ENCODE results near the gene NOX3. TPM values are rescaled to one million over a fixed set of nuclear protein-coding genes. Genes with fewer than 3 reads are reported as not detected.

The NOX3 gene
- total and polyA plus RNA-seq, 10 donors, result 0.03 TPM; not detected in 8

DNA sequence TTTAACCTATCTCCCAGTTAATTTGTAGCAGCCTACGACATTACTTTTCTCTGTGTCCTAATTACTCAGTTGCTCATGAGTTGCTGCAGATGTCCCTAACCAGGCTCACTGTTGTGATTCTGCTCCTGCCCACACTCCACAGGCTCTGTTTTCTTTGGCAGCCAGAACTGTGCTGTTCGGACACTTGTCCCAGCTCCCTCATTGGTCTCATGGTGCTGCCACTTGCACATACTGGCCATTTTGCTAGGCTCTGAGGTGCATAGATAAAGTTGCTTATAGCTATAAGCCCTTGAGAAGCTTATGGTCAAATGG lies 55.0 kb downstream of the NOX3 start:
- no peaks in the 10 kb centered on the region for H3K27me3 ChIP-seq (replicated peaks in 1 of 7)
- no peaks in the 10 kb centered on the region for H3K4me1 ChIP-seq
- H3K27ac ChIP-seq, result no peak overlapping the region
- no peak overlapping the region for H3K4me3 ChIP-seq
- no peak for DNase-seq
- H3K9me3 ChIP-seq, result no peaks in the 10 kb centered on the region
- no peak for TF ChIP-seq POLR2AphosphoS5 (IDR thresholded peaks at IDR 0.05)
- TF ChIP-seq POLR2A (IDR thresholded peaks at IDR 0.05), result no peak
- TF ChIP-seq, protein P1, sequence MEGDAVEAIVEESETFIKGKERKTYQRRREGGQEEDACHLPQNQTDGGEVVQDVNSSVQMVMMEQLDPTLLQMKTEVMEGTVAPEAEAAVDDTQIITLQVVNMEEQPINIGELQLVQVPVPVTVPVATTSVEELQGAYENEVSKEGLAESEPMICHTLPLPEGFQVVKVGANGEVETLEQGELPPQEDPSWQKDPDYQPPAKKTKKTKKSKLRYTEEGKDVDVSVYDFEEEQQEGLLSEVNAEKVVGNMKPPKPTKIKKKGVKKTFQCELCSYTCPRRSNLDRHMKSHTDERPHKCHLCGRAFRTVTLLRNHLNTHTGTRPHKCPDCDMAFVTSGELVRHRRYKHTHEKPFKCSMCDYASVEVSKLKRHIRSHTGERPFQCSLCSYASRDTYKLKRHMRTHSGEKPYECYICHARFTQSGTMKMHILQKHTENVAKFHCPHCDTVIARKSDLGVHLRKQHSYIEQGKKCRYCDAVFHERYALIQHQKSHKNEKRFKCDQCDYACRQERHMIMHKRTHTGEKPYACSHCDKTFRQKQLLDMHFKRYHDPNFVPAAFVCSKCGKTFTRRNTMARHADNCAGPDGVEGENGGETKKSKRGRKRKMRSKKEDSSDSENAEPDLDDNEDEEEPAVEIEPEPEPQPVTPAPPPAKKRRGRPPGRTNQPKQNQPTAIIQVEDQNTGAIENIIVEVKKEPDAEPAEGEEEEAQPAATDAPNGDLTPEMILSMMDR (IDR thresholded peaks at IDR 0.05 in 8 of 11, conservative IDR thresholded peaks at IDR 0.05 in 3 of 11), result no peak
- H3K36me3 ChIP-seq, result no peaks in the 10 kb centered on the region
- intact Hi-C loops (cut with DNase I; ENCODE audit: low total_unique reads), result no loop called here
- WGBS, 5 donors, result 83 to 100% (median 93%) methylated on average over 2 of the region's 2 CpGs

DNA sequence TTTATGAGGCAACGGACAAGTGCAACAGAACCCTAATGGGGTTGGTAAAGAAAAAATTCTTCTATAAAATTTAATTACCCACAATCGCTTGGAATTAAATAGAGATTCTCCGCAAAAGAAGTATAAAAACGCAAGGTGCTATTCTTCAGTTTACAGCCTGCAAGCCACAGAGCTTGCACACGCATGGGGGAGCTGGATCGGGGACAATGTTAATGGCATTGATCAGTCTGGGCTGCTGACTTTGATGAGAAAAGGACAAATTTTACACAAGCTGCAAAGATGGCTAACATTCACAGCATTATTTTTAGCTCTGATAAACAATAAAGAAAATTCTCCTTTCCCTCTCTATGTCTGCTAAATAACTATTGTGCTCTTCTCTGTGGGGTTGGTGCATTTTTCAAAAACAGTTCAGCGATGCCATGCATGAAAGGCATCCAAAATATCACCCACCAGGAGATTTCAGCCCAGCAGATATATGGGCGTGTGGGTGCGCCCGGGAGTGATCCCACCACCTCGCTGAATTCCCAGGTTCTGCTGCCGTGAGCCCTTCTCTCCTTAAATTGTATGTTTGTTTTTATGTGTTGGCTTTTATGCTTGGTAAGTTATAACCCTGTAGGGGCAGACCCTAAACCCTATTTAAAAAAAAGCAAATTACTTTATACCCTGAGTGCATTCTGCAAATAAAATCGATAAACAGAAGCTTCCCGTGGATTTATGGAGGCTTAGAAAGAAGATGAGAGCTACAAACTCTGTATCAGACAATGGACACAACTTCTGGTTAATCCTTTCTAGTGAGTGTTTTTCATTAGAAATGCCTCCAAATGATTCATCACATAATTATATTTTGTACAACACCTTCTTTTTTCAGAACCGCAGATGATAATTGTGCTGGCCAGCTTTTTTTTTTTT lies 55.6 kb downstream of the NOX3 start:
- Histone ChIP-seq H3K9me3 (no peaks in the 10 kb centered on the region), H3K4me3 (no peak overlapping the region), H3K4me1 (no peaks in the 10 kb centered on the region), H3K36me3 (no peaks in the 10 kb centered on the region), H3K27me3 (replicated peaks in 1 of 7) (no peaks in the 10 kb centered on the region), H3K27ac (no peak overlapping the region)
- TF ChIP-seq POLR2A (IDR thresholded peaks at IDR 0.05) (no peak), POLR2AphosphoS5 (IDR thresholded peaks at IDR 0.05) (no peak)
- TF ChIP-seq, protein P1 (IDR thresholded peaks at IDR 0.05 in 8 of 11, conservative IDR thresholded peaks at IDR 0.05 in 3 of 11), result no peak
- 88 to 93% (median 89%) methylated on average over 15 of the region's 15 CpGs for WGBS, 5 donors
- no peak for DNase-seq
- intact Hi-C loops (cut with DNase I; ENCODE audit: low total_unique reads), result no loop called here

DNA sequence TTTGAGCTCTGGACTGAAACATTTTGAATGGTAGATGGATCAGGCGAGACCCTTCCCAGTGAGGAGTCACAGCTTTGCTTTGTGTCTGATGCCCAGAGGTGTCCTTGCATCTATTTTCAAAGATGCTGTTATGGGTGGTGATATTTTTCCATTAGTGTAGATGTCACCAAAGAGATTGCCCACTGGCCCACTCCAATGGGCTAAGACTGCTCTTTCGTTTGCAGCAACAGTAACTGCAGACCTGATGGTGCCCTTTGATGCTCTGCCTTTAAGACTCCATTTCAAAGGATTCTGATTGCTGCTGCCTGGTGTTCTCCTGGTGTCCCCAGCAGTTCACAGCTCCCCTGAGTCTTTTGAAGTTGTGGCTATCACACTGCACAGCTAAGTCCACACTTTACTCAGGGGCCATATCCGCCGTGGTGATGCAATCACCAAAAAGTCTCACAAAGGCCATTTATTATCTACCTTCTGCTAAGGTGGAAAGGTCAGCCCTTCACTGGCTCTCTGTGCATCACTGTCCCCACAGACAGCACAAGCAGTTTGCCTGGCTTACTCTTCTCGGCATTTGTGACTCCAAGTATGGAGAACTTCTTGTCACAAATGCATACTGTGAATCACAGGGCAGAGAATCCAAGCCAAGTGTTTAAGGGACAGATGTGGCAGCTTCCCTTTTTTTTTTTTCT lies 56.4 kb downstream of the NOX3 start:
- intact Hi-C loops (cut with DNase I; ENCODE audit: low total_unique reads), result no loop called here
- TF ChIP-seq, protein P1 (IDR thresholded peaks at IDR 0.05 in 8 of 11, conservative IDR thresholded peaks at IDR 0.05 in 3 of 11), result no peak
- no peak for TF ChIP-seq POLR2AphosphoS5 (IDR thresholded peaks at IDR 0.05)
- TF ChIP-seq POLR2A (IDR thresholded peaks at IDR 0.05), result no peak
- Histone ChIP-seq H3K36me3 (no peaks in the 10 kb centered on the region), H3K9me3 (no peaks in the 10 kb centered on the region), H3K4me1 (no peaks in the 10 kb centered on the region), H3K4me3 (no peak overlapping the region), H3K27ac (no peak overlapping the region), H3K27me3 (replicated peaks in 1 of 7) (no peaks in the 10 kb centered on the region)
- 68 to 81% (median 75%) methylated on average over 5 of the region's 5 CpGs for WGBS, 5 donors
- no peak for DNase-seq

DNA sequence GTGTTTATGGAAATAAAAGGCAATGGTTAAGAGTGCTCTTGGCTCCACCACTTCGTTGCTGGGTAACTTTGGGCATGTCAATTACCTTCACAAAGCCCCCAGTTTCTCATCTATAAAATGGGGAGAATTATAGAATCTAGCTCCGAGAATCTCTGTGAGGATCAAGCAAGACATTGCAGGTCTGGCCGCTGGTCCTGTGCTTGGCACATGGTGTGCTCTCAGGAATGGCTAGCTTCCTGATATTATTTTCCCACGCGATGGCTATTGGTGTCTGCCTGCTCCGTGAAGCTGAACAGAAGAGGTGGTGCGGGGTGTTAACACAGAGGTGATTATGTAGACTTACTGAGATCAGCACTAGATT lies 57.0 kb downstream of the NOX3 start:
- TF ChIP-seq POLR2A (IDR thresholded peaks at IDR 0.05) (no peak), POLR2AphosphoS5 (IDR thresholded peaks at IDR 0.05) (no peak)
- TF ChIP-seq, protein P1 (IDR thresholded peaks at IDR 0.05 in 8 of 11, conservative IDR thresholded peaks at IDR 0.05 in 3 of 11), result no peak
- H3K36me3 ChIP-seq, result no peaks in the 10 kb centered on the region
- H3K4me3 ChIP-seq, result no peak overlapping the region
- H3K4me1 ChIP-seq, result no peaks in the 10 kb centered on the region
- no peaks in the 10 kb centered on the region for H3K9me3 ChIP-seq
- H3K27ac ChIP-seq, result no peak overlapping the region
- DNase-seq, result no peak
- H3K27me3 ChIP-seq (replicated peaks in 1 of 7), result no peaks in the 10 kb centered on the region
- intact Hi-C loops (cut with DNase I; ENCODE audit: low total_unique reads), result no loop called here
- 88 to 95% (median 90%) methylated on average over 7 of the region's 7 CpGs for WGBS, 5 donors
